Heart right ventricle (tissue), 16 donors: ENCODE data around the gene CLSTN2. TPM values are rescaled to one million over a fixed set of nuclear protein-coding genes. Genes with fewer than 3 reads are reported as not detected.

Source experiments
- ATAC-seq, 8 donors: fragments of 200-7000 bp; cut with Tn5 transposase; one replicate each; pipeline ENCODE4 v1.9.1; 2020; ENCODE audit warnings: mild to moderate bottlenecking in 8 of 8, moderate library complexity in 8 of 8, moderate number of reproducible peaks in 1 of 8
- DNase-seq, 2 donors: peaks; one replicate each; pipeline ENCODE4 v3.0.0-alpha.2; 2020
- H3K27ac ChIP-seq, 10 donors: fragments of 200-600 bp; sonication (generic) in 2 of 10; one replicate each; pipeline versions ENCODE4 v1.5.0 to v1.8.0; 2020 to 2022; ENCODE audit warnings: mild to moderate bottlenecking in 3 of 10
- H3K27me3 ChIP-seq, 7 donors: fragments of 200-600 bp; one replicate each; pipeline ENCODE4 v1.8.0; 2021 to 2022; ENCODE audit warnings: mild to moderate bottlenecking in 2 of 7
- H3K36me3 ChIP-seq, 9 donors: fragments of 200-600 bp; sonication (generic) in 1 of 9; one replicate each; pipeline versions ENCODE4 v1.5.0 to v1.8.0; 2020 to 2022; ENCODE audit warnings: mild to moderate bottlenecking in 2 of 9
- H3K4me1 ChIP-seq, 9 donors: fragments of 200-600 bp; sonication (generic) in 1 of 9; one replicate each; pipeline versions ENCODE4 v1.5.0 to v1.8.0; 2020 to 2022; ENCODE audit warnings: mild to moderate bottlenecking in 4 of 9
- H3K4me3 ChIP-seq, 10 donors: fragments of 200-600 bp; sonication (generic) in 2 of 10; one replicate each; pipeline versions ENCODE4 v1.5.0 to v1.8.0; 2020 to 2022; ENCODE audit warnings: mild to moderate bottlenecking in 7 of 10, moderate library complexity in 2 of 10
- H3K9me3 ChIP-seq, 11 donors: fragments of 200-600 bp in 10 of 11; sonication (generic) in 2 of 11; one replicate each; pipeline versions ENCODE4 v1.5.0 to v1.8.0; 2013 to 2022; ENCODE audit warnings: mild to moderate bottlenecking in 2 of 11, control low read depth in 1 of 11, moderate library complexity in 1 of 11
- WGBS, 2 donors: extraction: QIAGEN DNeasy Blood & Tissue Kit; methylation state at CpG; one replicate each; pipeline ENCODE4 v1.1.7; 2013; ENCODE audit warnings: inconsistent platforms in 1 of 2; 5-methylcytosine and 5-hydroxymethylcytosine counted together
- intact Hi-C, 10 donors: fragments of 100-400 bp; cut with DNase I; formaldehyde crosslinking; loops; one replicate each; pipeline versions ENCODE4 v1.11.1 to v1.14.2; 2022
- polyA plus RNA-seq, 2 donors: library from polyadenylated mRNA; stranded (reverse); fragments of 200-250 nt; gene quantifications; one replicate each; pipeline ENCODE4 v1.2.3, GENCODE V29; 2013
- total RNA-seq, 10 donors: library from RNA; stranded (reverse); fragmentation: NEBNext Ultra II Directional in 3 of 10; extraction: Animal tissue kit (Norgen Biotek cat#: 25700) in 3 of 10; gene quantifications; one replicate each; pipeline versions ENCODE4 v1.2.1 to v1.2.4, GENCODE V29; 2021 to 2023
- TF ChIP-seq, protein P1 (sequence below), 9 donors: fragments of 200-600 bp; sonication (generic) in 2 of 9; IDR thresholded peaks; one replicate each; pipeline versions ENCODE4 v1.5.0 to v1.8.0; 2021 to 2022; ENCODE audit warnings: antibody characterized with exemption in 9 of 9, mild to moderate bottlenecking in 5 of 9, moderate library complexity in 1 of 9
- donor health status: Arrhythmogenic right ventricular cardiomyopathy.
- donor health status: ischemic (EF 13 %, LVEDD 7.1; RV severe dilation, severe dysfunction).
- donor health status: healthy with polysubstance abuse.
- donor health status: DM: no; HTN: yes; CAD: no.
- donor health status: DM: no; HTN: no; CAD: no.
- donor health status: ischemic (EF 25% LVEDD 6.9; RV normal size, moderate dysfunction).
- donor health status: ischemic (EF 25% LVEDD 5.7; RV mildly dilated, moderate dysfunction).
- donor health status: healthy.
- donor health status: DM: yes; HTN: yes; CAD: no.
- donor health status: Ischemic cardiomyopathy.
- donor health status: ischemic (EF 35%, LVEDD 5.7; RV mildly dilated, moderate dysfunction).
- donor health status: nonischemic (EF 11% LVEDD 7.7; RV severe dilation, severe dysfunction).
- donor health status: DM: yes; HTN: yes; CAD: no.
- donor health status: PGD.
- donor health status: ischemic (EF 29% LVEDD 5.4; RV normal size, mild dysfunction).
- donor health status: nonischemic (EF 23%, LVEDD 6.1; RV moderate dilation, normal function).

The CLSTN2 gene
- total and polyA plus RNA-seq, 12 donors = 0.57 to 10.7 (median 4.4) TPM

DNA sequence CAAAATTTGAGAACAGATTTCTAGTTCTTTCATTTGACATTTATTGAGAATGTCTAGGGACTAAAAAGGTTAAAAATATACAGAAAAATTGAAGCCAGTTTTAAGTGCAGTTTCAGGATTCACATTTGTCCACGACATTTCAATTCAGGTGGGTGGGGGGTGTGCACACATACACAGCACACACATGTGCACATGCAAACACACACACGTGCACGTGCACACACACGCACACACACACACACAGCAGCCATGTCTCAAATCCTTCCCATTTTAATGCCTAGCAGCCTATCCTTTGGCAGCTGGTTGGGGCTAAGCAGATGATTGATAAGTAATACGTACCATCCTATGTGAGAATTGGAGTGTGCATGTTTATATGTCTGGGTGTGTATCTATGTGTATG lies 504.5 kb downstream of the CLSTN2 start:
- peaks cover 0 to 23% (median 5%) of the 10 kb centered on the region in 9 donors for H3K4me1 ChIP-seq
- H3K4me3 ChIP-seq = no peak overlapping the region
- intact Hi-C loops = no loop called here
- WGBS, 2 donors = 81 to 85% methylated on average over 5 of the region's 5 CpGs
- H3K9me3 ChIP-seq = no peaks in the 10 kb centered on the region
- H3K27ac ChIP-seq = no peak overlapping the region
- DNase-seq (no peak), ATAC-seq (no peak)
- no peaks in the 10 kb centered on the region for H3K36me3 ChIP-seq
- no peaks in the 10 kb centered on the region for H3K27me3 ChIP-seq
- TF ChIP-seq, protein P1, sequence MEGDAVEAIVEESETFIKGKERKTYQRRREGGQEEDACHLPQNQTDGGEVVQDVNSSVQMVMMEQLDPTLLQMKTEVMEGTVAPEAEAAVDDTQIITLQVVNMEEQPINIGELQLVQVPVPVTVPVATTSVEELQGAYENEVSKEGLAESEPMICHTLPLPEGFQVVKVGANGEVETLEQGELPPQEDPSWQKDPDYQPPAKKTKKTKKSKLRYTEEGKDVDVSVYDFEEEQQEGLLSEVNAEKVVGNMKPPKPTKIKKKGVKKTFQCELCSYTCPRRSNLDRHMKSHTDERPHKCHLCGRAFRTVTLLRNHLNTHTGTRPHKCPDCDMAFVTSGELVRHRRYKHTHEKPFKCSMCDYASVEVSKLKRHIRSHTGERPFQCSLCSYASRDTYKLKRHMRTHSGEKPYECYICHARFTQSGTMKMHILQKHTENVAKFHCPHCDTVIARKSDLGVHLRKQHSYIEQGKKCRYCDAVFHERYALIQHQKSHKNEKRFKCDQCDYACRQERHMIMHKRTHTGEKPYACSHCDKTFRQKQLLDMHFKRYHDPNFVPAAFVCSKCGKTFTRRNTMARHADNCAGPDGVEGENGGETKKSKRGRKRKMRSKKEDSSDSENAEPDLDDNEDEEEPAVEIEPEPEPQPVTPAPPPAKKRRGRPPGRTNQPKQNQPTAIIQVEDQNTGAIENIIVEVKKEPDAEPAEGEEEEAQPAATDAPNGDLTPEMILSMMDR (IDR thresholded peaks at IDR 0.05) = no peak

DNA sequence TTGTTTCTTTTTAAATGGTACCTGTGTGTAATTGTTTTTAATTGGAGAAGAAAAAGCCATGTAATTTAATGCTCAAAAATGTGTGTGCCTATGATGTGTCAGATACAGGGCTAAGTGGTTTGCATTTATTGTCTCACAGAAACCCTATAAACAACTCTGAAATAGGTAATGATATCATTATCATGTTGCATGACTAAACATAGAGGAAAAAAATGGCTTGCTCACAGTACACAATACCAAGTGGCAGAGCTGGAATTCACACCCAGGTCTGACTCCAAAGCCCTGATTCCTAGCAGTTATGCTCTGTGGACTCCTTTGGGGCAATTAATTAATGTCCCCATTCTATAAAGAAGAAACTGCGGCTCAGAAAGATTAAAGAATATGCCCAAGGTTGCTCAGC lies 505.5 kb downstream of the CLSTN2 start:
- ATAC-seq = no peak
- no peak for DNase-seq
- intact Hi-C loops = no loop called here
- TF ChIP-seq, protein P1 (IDR thresholded peaks at IDR 0.05) = no peak
- Histone ChIP-seq H3K9me3 (no peaks in the 10 kb centered on the region), H3K4me1 (peaks cover 0 to 23% (median 5%) of the 10 kb centered on the region in 9 donors), H3K4me3 (no peak overlapping the region), H3K27me3 (no peaks in the 10 kb centered on the region), H3K27ac (no peak overlapping the region), H3K36me3 (no peaks in the 10 kb centered on the region)
- WGBS, 2 donors = 97 to 98% methylated on average over 1 of the region's 1 CpG

DNA sequence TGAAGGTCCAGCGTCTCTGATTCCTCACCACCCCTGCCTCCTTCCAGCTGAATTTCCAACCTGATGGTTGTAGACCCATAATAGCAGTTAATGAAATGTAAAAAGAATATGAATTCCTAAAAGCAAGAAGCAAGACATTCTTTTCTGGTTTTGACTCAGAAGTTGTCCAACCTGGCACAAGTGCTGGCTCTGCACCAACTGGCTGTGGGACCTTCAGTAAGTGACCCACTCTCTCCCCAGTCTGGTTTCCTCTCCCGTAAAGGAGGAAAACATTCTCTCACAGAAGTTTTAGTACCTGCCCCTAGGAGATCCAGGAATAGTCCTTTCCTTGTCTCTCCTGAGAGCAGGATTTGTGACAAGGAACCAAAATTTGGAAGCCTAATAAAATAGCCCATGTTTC lies 506.0 kb downstream of the CLSTN2 start:
- Histone ChIP-seq H3K4me3 (no peak overlapping the region), H3K36me3 (no peaks in the 10 kb centered on the region), H3K4me1 (peaks cover 0 to 23% (median 5%) of the 10 kb centered on the region in 9 donors), H3K27ac (no peak overlapping the region), H3K9me3 (no peaks in the 10 kb centered on the region), H3K27me3 (no peaks in the 10 kb centered on the region)
- WGBS, 2 donors = 73 to 83% methylated on average over 2 of the region's 2 CpGs
- intact Hi-C loops = no loop called here
- DNase-seq (no peak), ATAC-seq (peak in 1 of 8 donors; percentile 47)
- TF ChIP-seq, protein P1 (IDR thresholded peaks at IDR 0.05) = no peak

DNA sequence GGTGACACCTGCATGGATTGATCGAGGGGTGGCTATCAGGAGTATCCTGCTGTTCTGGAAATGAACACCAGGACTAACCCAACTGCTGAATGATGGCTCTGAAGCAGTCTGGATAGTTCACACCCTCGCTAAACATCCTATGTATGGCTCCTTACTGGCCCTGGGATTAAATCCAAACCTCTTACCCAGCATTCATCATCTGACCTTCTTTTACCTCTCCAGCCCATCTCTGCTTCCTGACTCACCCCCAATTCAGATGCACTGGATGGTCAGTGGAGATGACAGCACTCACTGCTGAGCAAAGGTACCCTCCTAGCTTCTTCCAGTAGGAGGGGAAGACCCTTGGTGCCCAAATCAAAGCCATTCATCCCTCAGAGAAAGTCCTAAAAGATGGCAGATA lies 507.6 kb downstream of the CLSTN2 start:
- no peaks in the 10 kb centered on the region for H3K27me3 ChIP-seq
- no peak overlapping the region for H3K27ac ChIP-seq
- no peaks in the 10 kb centered on the region for H3K36me3 ChIP-seq
- DNase-seq (no peak), ATAC-seq (no peak)
- TF ChIP-seq, protein P1 (IDR thresholded peaks at IDR 0.05) = no peak
- H3K9me3 ChIP-seq = no peaks in the 10 kb centered on the region
- H3K4me3 ChIP-seq = no peak overlapping the region
- WGBS, 2 donors = 87 to 93% methylated on average over 2 of the region's 2 CpGs
- intact Hi-C loops = no loop called here
- H3K4me1 ChIP-seq = peaks cover 0 to 23% (median 5%) of the 10 kb centered on the region in 9 donors
